Pulmonary artery endothelial cell (primary cell): Measurements from ENCODE around the gene FBXO40. TPM values are rescaled to one million over a fixed set of nuclear protein-coding genes. Genes with fewer than 3 reads are reported as not detected.

Experiments used
- DNase-seq: peaks from one replicate; pipeline ENCODE4 v3.0.0-alpha.2; 2011; ENCODE audit warnings: low read depth, low spot score
- total RNA-seq: library from RNA; depleted of rRNA; stranded (reverse); fragments of >200 nt; gene quantifications from 2 replicates; pipeline ENCODE4 v1.2.3, GENCODE V29; 2014

The FBXO40 gene
- total RNA-seq, 1 donor from 2014 or later = under 0.01 TPM

DNA sequence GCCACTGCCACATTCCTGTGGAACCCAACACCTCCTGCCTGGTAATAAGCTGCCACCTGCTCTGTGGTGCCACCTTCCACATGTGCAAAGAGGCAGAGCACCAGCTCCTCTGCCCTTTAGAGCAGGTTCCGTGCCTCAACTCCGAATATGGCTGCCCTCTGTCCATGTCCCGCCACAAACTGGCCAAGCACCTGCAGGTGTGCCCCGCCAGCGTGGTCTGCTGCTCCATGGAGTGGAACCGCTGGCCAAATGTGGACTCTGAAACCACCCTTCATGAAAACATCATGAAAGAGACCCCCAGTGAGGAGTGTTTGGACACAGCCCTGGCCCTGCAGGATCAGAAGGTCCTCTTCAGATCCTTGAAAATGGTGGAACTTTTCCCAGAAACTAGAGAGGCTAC, 28.3 kb downstream of the FBXO40 start:
- no peak for DNase-seq

DNA sequence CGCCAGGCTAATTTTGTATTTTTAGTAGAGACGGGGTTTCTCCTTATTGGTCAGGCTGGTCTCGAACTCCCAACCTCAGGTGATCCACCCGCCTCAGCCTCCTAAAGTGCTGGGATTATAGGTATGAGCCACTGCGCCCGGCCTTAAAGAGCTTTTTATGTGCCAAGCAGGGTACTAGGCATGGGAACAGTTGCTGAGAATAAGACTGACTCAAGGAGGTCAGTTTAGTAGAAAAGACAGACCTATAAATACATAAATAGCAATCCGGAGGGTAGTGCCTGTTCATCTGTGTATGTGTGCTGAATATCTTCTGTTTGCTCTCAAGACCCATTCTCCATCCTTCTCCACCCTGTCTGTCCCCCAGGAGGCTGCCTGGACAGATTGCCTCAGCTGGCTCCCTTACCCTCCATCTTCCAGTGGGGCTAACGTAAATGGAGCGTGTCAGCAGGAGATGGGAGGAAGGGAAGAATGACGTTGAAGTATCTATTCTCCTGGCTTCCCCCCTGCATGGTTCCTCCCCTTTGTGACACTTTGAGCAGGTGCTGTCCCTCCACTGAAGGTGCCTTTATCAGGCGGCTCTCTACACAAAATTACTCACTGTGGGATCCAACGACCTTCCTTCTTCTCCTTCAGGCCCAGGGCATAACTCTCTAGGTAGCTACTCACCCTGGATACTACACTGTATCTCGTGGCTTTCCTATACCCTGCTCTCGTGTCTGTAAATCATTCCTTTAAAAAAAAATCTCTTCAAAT, 31.1 kb downstream of the FBXO40 start:
- no peak for DNase-seq

DNA sequence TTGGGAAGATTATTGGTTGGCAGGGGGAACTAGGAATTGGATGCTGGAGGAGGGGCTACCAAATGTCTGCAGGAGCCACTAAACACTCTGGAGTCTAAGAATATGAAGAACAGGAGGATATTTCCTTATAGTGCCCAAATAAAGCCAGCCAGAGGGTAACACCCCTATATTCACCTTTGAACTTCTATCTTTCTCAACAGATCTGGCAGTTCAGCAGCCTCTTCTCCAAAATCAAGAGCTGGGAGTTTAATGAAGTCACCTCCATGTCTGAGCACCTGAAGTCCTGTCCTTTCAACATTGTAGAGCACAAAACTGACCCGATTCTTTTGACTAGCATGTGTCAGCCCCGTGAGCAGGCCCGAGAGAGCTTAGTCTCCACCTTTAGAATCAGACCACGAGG, 33.3 kb downstream of the FBXO40 start:
- DNase-seq = no peak

DNA sequence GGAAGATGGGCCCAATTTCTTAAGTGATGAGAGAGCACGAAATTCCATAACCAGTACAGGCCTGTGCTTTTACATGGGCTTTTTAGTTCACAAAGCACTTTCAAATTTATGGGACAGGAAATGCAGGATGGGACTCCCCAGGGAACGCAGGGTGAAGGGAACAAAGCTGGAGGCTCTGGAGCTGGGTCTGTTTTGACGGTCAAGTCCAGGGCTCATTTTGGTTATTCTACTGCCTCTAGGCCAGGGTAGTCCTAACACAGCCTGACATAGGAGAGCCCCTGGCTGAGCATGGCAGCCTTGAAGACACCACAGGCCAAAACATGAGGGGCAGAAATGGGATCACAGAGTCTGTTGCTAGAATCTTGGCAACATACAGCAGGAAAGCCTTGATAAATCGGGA, 34.0 kb downstream of the FBXO40 start:
- DNase-seq = no peak

DNA sequence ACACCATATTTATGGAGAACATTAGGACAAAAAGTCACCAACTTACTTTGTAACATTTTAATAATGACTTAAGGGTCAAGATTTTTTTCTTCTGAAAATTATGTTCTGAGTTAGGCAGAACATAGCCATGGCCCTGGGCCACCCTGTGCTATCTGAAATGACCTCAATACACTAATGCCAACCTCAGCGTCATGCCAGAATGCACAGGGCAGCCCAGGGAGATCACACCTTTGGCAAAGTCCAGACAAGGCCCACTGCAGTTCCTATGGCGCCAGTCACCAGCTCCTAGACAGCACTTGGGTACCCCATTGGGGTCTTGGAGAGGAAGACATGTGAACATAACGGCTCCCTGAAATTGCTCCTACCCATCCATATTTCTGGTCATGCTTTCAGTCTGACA, 34.4 kb downstream of the FBXO40 start:
- no peak for DNase-seq

DNA sequence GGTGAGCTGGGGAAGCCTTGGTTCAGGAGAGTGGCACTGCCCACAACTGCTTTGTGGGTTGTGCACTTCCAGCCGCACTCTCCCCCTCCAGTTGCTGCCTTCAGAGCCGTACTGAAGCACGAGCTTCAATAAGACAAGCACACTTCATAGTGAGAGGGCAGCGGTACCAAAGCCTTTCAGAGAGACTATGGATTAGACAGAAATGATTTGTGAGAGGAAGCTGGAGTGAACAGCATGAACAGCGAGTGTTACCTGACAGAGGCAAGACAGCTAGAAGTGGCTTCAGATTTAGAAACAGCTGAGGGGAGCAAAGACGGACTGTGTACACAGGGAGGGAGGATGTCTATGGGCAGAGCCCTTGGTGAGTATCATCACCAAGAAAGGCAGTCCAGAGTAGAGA, 36.4 kb downstream of the FBXO40 start:
- no peak for DNase-seq

DNA sequence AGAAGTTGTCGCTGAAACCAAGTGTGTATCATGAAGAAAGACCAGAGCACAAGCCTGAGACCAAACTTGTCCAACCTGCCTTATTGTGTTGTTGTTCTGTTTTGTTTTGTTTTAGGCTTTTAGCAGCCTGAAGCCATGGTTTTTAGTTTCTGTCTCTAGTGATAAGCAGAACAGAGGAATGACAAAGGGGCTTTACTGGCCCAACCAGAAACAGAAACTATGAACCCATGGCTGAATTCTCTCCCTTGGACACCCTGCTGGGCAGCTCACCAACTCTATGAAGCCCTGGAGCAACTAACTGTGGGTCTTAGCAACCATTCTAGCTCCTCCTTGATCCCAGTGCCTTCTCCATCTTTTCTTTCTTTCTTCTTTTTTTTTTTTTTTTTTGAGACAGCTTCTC, 37.2 kb downstream of the FBXO40 start:
- no peak for DNase-seq

DNA sequence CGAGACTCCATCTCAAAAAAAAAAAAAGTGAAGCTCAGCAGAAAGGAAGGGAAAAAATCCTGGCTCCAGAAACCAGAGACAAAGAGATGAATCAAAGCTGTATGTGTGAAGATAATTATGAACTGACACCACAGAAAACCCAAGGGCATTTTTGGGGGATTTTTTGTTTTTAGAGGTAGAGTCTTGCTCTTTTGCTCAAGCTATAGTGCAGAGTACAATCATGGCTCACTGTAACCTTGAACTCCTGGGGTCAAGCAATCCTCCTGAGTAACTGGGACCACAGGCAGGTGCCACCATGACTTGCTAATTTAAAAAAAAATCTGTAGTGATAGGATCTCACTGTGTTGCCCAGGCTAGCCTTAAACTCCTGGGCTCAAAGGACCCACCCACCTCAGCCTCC, 44.7 kb downstream of the FBXO40 start:
- DNase-seq = no peak

DNA sequence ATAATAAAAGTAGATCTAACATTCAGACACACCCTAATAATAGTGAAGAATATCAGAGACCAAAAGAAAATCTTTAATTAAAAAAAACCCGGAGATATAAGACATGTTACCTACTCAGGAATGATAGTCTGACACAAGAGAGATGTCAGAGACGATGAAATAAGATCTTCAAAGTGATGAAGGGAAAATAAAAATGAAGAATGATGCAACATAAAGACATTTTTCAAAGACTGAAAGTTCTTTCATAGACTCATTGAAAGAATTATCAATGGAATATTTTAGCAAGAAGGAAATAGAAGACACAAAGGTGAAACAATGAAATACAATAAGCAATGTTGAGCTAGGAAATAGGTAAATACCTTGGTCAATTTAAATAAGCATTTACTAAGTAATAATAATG, 47.9 kb downstream of the FBXO40 start:
- DNase-seq = no peak

DNA sequence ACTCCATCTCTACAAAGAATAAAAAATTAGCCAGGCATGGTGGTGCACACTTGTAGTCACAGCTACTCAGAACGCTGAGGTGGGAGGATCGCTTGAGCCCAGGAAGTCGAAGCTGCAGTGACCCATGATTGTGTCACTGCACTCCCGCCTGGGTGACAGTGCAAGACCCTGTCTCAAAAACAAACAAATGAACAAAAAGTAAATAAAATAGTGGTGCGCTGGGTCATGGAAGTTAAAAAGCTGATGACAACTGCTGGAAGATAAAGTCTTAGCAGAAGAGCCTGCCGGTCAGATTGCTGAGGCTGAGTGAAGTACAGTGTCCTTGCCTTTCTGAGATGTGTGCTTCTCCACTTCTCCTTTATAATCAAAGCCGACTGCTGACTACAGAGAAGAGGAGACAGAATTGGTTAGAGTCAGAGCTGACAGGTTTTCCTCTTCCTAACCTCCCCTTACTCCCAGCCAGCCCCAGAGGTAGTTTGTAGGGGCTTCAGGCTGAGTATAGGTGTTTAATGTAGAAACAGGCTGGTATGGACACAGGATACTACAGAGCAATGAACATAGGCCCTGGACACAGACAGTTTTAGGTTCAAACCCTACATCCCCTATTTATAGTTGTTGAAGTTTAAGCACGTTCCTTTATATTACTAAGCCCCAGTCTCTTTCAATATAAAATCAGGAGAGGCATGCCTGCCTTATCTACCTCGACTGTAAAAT, 49.6 kb downstream of the FBXO40 start:
- DNase-seq = no peak

DNA sequence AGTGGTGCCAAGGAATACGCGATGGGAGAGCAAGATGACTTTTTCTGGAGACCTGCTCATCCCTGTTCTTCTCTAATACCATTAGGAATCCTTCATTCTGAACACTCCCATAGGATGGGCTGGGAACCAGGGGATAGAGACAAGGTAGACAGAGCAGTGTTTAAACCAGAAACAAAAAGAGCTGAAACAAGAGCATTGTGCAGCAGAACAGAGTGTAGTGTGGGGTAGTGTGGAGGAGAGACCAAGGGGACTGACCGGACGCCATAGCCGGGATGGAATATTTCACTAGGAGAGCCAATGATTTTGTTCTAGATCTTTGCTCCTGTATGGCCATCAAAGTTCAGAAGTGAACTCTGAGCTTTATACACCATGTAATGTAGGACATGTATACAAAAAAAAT, 51.9 kb downstream of the FBXO40 start:
- no peak for DNase-seq

DNA sequence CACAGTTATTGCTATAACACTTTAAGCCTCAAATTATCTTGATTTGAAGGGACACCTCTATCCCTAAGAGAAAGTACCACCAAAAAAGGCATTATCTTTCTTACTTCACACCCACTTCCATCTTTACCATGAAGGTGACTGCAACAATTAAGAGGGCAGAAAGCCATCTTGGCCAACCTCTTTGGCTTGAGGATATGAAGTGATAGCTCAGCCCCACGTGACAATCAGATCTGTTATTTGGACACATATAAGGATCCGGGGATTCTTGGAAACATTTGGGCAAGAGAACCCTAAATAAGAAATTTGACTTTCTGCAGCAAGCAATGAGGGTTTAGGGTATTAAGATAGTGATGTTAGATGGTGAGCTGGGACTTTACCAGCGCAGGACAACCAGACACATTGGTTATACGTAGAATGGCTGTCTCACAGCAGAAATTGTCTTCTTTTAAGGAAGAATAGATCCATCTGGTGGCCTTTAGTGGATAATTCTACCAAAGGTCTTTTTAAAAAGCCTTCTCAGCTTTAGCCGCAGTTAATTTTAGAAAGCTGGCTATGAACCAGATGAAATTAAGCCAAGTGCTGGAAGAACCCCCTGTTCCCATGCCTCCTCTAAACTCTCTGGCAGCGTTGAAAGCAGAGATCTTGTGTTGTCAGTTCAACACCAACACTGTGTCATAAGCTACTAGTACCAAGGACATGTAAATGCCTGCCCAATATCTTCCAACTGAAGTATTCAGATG, 55.2 kb downstream of the FBXO40 start:
- no peak for DNase-seq

DNA sequence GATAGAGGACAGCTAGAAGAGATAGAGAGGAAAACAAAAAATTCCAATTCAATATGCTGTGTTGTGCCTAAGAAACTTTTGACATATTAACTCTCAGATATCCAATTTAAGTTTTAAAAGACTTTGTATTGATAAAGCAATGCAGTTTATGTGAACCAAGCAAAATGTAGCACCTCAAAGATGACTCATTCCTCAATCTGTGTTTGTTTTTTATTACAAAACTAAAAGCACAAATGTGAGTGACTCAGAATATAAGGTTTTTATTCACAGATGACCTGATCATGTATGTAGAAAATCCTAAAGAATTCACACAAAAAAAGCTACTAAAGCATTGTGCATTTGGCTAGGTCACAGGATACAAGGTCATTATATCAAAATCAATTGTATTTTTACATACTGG, 56.5 kb downstream of the FBXO40 start:
- no peak for DNase-seq

DNA sequence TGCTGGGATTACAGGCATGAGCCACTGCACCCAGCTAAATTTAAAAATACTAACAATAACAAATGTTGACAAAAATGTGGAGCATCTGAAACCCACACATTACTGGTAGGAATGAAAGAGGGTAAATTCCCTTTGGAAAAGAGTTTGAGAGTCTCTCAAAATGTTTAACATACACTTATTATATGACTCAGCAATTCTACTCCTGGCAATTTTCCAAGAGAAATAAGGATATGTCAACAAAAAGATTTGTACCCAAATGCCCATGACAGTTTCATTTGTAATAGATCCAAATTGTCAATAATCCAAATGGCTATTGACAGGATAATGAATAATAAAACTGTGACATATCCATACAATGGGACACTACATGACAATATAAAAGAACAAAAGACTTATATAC, 58.5 kb downstream of the FBXO40 start:
- no peak for DNase-seq

DNA sequence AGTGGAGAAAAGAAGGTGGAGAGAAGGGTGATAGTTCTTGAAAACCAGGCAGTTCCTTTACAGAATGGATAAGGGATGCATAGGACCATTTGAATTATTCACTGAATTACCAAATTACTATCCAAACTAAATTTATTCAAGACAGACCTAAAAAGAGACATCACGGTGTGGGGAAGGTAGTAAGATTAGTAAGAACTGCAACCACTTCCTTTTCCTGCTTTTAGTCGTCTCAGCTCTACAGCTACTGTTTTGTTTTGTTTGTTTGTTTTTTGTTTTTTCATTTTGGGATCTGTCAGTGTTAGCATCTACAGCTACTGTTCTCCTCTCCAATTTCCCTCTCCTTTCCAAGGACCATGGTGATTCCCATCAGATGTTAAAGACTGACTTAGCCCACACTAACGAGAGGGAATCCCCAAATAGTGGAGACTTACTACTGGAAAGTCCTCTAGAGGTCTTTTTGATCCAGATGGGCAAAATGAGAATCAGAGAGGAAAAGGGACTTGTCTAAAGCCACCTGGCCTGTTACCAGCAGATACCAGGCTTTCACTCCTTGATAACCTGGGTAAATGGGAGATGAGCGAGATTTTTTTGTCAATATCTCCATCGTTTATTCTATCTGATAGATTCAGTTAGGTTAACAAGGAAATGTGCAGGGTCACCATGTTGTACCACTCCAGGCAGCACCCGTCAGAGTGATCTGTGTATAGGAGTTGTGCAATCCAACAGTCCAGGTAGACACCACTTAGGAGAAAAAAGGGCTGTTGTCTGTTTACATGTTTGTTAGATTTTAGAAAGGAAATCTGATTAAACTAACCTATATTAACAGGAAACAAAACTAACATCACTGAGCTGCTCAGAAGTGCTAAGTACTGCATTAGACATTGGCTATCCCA, 61.6 kb downstream of the FBXO40 start:
- DNase-seq = no peak

DNA sequence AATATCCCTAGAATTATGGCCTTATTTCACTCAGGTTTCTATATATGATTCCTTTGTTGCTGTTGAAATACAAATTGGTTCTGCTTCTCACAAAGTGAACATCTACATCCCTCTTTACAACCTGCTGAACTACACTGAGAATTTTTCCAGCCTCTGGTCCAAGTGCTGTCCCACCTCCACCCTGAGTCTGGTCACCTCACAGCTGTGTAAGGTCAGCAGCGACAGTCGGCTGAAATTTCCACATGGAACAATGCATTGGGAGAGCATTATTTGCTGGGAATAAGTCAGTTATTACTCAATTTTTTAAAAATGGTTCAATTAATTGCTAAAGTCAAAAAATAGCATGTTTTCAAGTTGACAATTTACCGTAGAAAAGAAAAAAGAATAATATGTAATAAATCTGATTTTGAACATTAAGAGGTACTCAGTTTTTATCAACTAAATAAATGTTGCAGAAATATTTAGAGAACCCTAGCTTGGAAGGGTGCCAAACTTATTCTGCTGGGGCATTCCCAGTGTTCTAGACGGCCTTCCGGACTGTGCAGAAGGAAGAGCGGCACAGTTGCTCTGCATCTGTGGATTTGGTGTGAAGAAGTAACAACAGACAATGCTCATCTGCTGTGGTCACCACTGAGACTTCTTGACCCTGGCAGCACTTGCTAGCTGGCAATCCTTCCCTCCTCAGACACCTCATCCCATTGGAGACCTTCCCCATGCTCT, 65.7 kb downstream of the FBXO40 start:
- DNase-seq = no peak

DNA sequence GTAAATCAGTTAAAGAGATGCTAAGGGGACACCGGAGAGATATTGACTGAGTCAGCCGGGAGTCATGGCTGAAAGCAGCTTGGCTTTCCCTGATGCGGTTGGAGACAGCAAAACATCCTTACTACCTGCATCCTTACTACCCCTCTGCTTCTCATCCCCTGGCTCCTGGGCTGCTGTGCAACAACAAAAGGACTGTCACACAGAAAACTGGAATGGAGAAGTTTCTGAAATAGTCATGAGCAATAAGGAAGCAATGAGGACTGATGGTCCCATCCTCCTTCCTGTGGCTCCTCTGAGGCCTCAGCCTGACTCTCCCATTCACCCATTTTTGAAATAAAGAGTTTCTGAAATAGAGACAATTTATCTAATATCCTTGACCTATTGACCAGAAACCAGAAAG, 66.4 kb downstream of the FBXO40 start:
- no peak for DNase-seq

DNA sequence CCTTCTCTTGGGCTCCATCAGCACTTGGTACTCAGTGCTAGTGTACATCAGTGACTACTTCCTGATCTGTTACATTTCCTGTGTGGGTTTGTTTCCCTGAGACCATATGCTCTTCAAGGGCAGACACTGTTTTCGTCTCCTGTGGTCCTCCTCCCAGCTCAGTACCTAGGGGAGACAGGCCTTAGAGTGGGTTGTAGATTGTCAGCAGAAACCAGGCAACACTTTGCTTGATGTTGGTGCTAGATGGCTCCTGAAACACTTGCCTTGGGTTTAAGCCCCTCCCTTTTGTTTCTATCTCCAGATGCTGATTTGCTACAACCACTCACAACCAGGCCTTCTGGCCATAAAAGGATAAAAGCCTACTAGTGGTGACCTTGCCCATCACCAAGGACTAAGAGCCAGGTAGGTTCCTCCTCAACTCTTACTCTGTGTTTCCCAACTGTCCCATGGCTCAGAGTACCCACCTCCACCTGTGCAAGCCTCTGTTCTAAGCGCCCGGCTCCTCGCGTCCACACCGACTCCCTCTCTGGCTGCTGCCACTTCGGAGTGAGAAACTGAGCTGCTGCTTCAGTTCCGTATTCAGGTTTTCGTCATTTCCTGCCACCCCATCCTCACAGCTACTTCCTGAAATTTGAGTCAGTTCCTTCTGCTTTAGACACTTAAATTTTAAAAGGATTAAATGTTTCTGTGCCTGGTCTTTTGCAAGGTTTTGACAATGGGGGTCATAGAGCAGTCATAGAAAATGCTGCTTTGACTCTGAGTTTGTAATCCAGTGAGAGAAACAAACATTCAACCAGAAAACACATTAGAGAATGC, 67.4 kb downstream of the FBXO40 start, which contains the start of gene HCLS1:
Gene HCLS1 (minus strand): TSS at position 548 of the 816 bp plus-strand sequence. CDS start 2,556 bp downstream, outside the sequence.
- DNase-seq = peak; percentile 49

DNA sequence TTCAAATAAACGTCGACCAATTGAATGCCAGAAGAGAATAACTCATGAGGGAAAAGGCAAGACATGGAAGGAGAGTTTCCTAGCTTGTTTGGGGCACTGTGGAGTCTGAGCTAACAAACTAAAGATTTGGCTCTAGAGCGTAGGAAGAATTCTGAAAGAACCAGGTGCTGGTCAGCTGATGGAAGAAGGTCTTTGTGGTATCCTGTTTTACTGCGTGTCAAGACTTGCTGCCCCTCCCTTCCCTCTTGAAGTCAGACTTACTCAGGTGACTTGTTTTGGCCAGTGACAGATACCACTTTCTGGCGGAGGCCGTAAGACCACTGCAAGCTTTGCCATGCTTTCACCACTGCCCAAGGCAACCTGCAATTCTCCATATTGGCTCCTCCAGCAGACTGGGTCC, 68.2 kb downstream of the FBXO40 start:
- no peak for DNase-seq

DNA sequence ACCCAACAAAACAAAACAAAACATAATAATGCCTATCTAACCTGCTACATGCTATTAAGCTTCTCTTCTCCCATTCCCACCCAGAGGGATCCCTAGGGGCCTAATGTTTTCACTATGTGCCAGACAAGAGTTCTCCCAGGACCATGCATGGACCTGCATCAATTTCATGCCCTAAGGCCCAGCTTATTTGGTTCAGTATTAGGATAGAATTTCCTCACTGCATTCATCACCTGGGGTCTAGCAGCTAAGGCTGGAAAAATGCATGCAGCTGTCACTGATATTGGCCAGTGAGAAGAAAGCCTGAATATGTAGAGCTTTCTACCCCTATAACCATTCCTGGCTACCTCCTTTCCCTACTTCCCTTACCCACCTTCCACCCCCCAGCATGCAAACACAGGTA, 69.6 kb downstream of the FBXO40 start:
- DNase-seq = no peak
